Measurements from ENCODE around the gene PHF5A. TPM values are rescaled to one million over a fixed set of nuclear protein-coding genes. Genes with fewer than 3 reads are reported as not detected.

The PHF5A gene
- total RNA-seq (2014; rRNA removed) (76.5 and 80.4 TPM in 2 replicates), Bru-seq, nascent RNA (percentile 84 among the genes with signal in this experiment), BruChase-seq, experiment 1, labeled RNA remaining after a 6-hour chase (percentile 91 among the genes with signal in this experiment), BruChase-seq, experiment 2, labeled RNA remaining after a 2-hour chase (percentile 83 among the genes with signal in this experiment)
- long read RNA-seq, transcript PHF5A-201 (4 exons, 1,086 nt), result major isoform, 5 of 15 reads
- long read RNA-seq, partial matches to known transcripts, result 0 of 15 reads
- long read RNA-seq, other reads (novel, unspliced or antisense), result 10 of 15 reads

GRCh38 chr22:41468381-41469217 is at the start of gene PHF5A, which contains the start of gene ACO2:
TSS of gene PHF5A (minus strand) at chr22:41468692. CDS start at chr22:41468653, 39 bp downstream.
TSS of gene ACO2 (plus strand) at chr22:41469117. CDS start at chr22:41469147, 30 bp downstream.
- TF ChIP-seq CTCF (conservative IDR thresholded peaks at IDR 0.05; ENCODE audit: low read depth, low read length) (no peak), EZH2phosphoT487 (IDR thresholded peaks at IDR 0.05; ENCODE audit: borderline replicate concordance, low read length) (no peak), EZH2 (IDR thresholded peaks at IDR 0.05; ENCODE audit: low read length, unreplicated experiment) (no peak)
- H3K4me3 ChIP-seq (ENCODE audit: low read length), result peak within 1 kb of the TSS; percentile 95
- H3K27ac ChIP-seq (ENCODE audit: low read length), result peak within 1 kb of the TSS; percentile 76
- H3K79me2 ChIP-seq (ENCODE audit: low read length), result peaks cover 87% of the 10 kb centered on the region
- DNase-seq (peak; percentile 95), ATAC-seq (peak; percentile 94)
- no peaks in the 10 kb centered on the region for H3K27me3 ChIP-seq (ENCODE audit: low read length)
- peak within 1 kb of the TSS; percentile 88 for H3K9ac ChIP-seq (ENCODE audit: low read length)
- H3F3A ChIP-seq (ENCODE audit: low read length, unreplicated experiment), result no peaks in the 10 kb centered on the region
- no TSS peak for BruUV-seq (replicated peaks)
- H3K4me1 ChIP-seq (ENCODE audit: insufficient read depth, low read length), result peaks cover 23% of the 10 kb centered on the region
- no peaks in the 10 kb centered on the region for H3K9me2 ChIP-seq (replicated peaks; ENCODE audit: low read length)
- no peaks in the 10 kb centered on the region for H3K9me3 ChIP-seq (ENCODE audit: low read length)
- ChIA-PET CTCF (interaction anchor here (0.6 to 1.1 kb wide), 2 partner anchors 49 to 65 kb away, joined by 3 to 4 read pairs; no protein-coding TSS in a partner anchor), POLR2A (ENCODE audit: unreplicated experiment) (interaction anchor here (0.6 to 0.8 kb wide), 3 partner anchors 20 to 205 kb away, joined by 5 to 11 read pairs (median 10); partner anchors contain the start of gene TOB2)
- H2AFZ ChIP-seq (ENCODE audit: low read length), result peak within 1 kb of the TSS; percentile 76
- no peaks in the 10 kb centered on the region for H4K20me1 ChIP-seq (ENCODE audit: low read length)
- peaks cover 34% of the 10 kb centered on the region for H3K36me3 ChIP-seq (ENCODE audit: low read depth, low read length)
- peak within 1 kb of the TSS; percentile 92 for H3K4me2 ChIP-seq (ENCODE audit: low read length)
- intact Hi-C loops (cut with micrococcal nuclease), result loop anchor here (1.0 kb wide), 1 partner anchor 20 kb away; no protein-coding TSS in a partner anchor

GRCh38 chr22:41518048-41518347 is 49.5 kb upstream of the PHF5A start:
- Histone ChIP-seq H3F3A (ENCODE audit: low read length, unreplicated experiment) (no peaks in the 10 kb centered on the region), H3K27me3 (ENCODE audit: low read length) (no peaks in the 10 kb centered on the region), H3K4me1 (ENCODE audit: insufficient read depth, low read length) (peaks cover 14% of the 10 kb centered on the region), H4K20me1 (ENCODE audit: low read length) (no peaks in the 10 kb centered on the region), H3K9me2 (replicated peaks; ENCODE audit: low read length) (no peaks in the 10 kb centered on the region), H3K27ac (ENCODE audit: low read length) (no peak overlapping the region), H3K79me2 (ENCODE audit: low read length) (peaks cover 8% of the 10 kb centered on the region; the same call in 1 of the 2 replicates), H3K36me3 (ENCODE audit: low read depth, low read length) (peaks cover 21% of the 10 kb centered on the region; the same call in 1 of the 2 replicates), H2AFZ (ENCODE audit: low read length) (no peak overlapping the region), H3K4me2 (ENCODE audit: low read length) (no peak overlapping the region), H3K4me3 (ENCODE audit: low read length) (no peak overlapping the region), H3K9ac (ENCODE audit: low read length) (no peak overlapping the region), H3K9me3 (ENCODE audit: low read length) (no peaks in the 10 kb centered on the region)
- BruUV-seq (replicated peaks), result no TSS peak
- ATAC-seq, result no peak
- ChIA-PET CTCF (interaction anchor here (0.9 to 1.6 kb wide), 2 partner anchors 114 to 116 kb away, joined by 3 to 12 read pairs; no protein-coding TSS in a partner anchor), POLR2A (ENCODE audit: unreplicated experiment) (no interaction called here)
- no peak for DNase-seq
- TF ChIP-seq EZH2 (IDR thresholded peaks at IDR 0.05; ENCODE audit: low read length, unreplicated experiment) (no peak), CTCF (conservative IDR thresholded peaks at IDR 0.05; ENCODE audit: low read depth, low read length) (peak; percentile 3; the same call in 1 of the 2 replicates), EZH2phosphoT487 (IDR thresholded peaks at IDR 0.05; ENCODE audit: borderline replicate concordance, low read length) (no peak)
- intact Hi-C loops (cut with micrococcal nuclease), result no loop called here
